A549 (cell line): ENCODE results near the gene C5AR1. TPM values are rescaled to one million over a fixed set of nuclear protein-coding genes. Genes with fewer than 3 reads are reported as not detected.
A peak's percentile ranks its signal among the peaks of the same experiment; 100 is the strongest.
"Not testable (repeated sequence)": the region's sequence is repeated elsewhere in the genome, so short reads cannot be mapped to it uniquely, and the experiment has no call there.

ENCODE experiments used
- ATAC-seq, 2 experiments: fragments of 200-7000 bp in 1 of 2; fragments of >200 bp in 1 of 2; cut with Nextera tagmentation in 1 of 2; cut with Tn5 transposase in 1 of 2; 3 replicates each; pipeline versions ENCODE4 v1.8.0 to v1.9.1; 2018 to 2020; ENCODE audit warnings: mild to moderate bottlenecking in 1 of 2, moderate library complexity in 1 of 2
- CTCF ChIA-PET: fragments of 300-600 bp; sonication (Branson Sonifier 250); formaldehyde crosslinking; extraction: SDS; loops from one replicate; lab custom pipeline; 2021; ENCODE audit warnings: antibody characterized with exemption, inconsistent platforms; lab: Yijun Ruan, JAX
- POLR2A ChIA-PET: fragments of 350-600 bp; formaldehyde crosslinking; extraction: SDS; loops from one replicate; lab custom pipeline; 2021; ENCODE audit warnings: antibody characterized with exemption, inconsistent platforms; lab: Yijun Ruan, JAX
- DNase-seq, 2 experiments: peaks; one replicate each; pipeline versions ENCODE4 v3.0.0 to v3.0.0-alpha.2; 2011 to 2016; ENCODE audit warnings: low read depth in 1 of 2, low spot score in 1 of 2
- FAIRE-seq: peaks from 2 replicates; lab custom pipeline; 2011; peaks lifted over from hg19 to GRCh38; lab: Jason Lieb, UNC
- H3K27ac ChIP-seq, 2 experiments: fragments of >200 bp; sonication (Bioruptor Twin); formaldehyde crosslinking; 3 replicates each; pipeline ENCODE4 v1.5.1; 2016 to 2017
- H3K4me1 ChIP-seq: fragments of >200 bp; sonication (Bioruptor Twin); formaldehyde crosslinking; 3 replicates; pipeline ENCODE4 v1.6.1; 2016
- H3K4me2 ChIP-seq: fragments of >200 bp; sonication (Bioruptor Twin); formaldehyde crosslinking; 3 replicates; pipeline ENCODE4 v1.6.1; 2016
- H3K4me3 ChIP-seq: fragments of >200 bp; sonication (Bioruptor Twin); formaldehyde crosslinking; 3 replicates; pipeline ENCODE4 v1.5.1; 2016
- H3K9me3 ChIP-seq: fragments of >200 bp; sonication (Bioruptor Twin); formaldehyde crosslinking; 3 replicates; pipeline ENCODE4 v1.6.1; 2016
- CHD2 ChIP-seq: fragments of 150-350 bp; IDR thresholded peaks from 2 replicates; pipeline ENCODE4 v1.6.1; 2014; ENCODE audit warnings: low read length; ENCODE audit not compliant: partially characterized antibody
- EHMT2 ChIP-seq: fragments of 200-600 bp; sonication (generic); IDR thresholded peaks from 2 replicates; pipeline ENCODE4 v1.6.1; 2016; ENCODE audit warnings: antibody characterized with exemption, low read depth, mild to moderate bottlenecking, moderate library complexity
- RAD21 ChIP-seq, 2 experiments: fragments of >200 bp in 1 of 2; sonication (Bioruptor Twin) in 1 of 2; formaldehyde crosslinking in 1 of 2; IDR thresholded peaks in 1 of 2; conservative IDR thresholded peaks in 1 of 2; 2 replicates in 1 of 2; 3 replicates in 1 of 2; pipeline ENCODE4 v1.6.1; 2012 to 2018; ENCODE audit warnings: inconsistent platforms in 1 of 2
- RFX5 ChIP-seq: fragments of 450-650 bp; IDR thresholded peaks from 2 replicates; pipeline ENCODE4 v1.7.1; 2014; ENCODE audit warnings: antibody characterized with exemption, mild to moderate bottlenecking, moderate library complexity
- WGBS: methylation state at CpG from one replicate; pipeline ENCODE4 v1.1.6; 2017; ENCODE audit errors: missing lambda C conversion rate; 5-methylcytosine and 5-hydroxymethylcytosine counted together
- polyA minus RNA-seq: library from RNA; depleted of rRNA, polyadenylated mRNA; stranded (reverse); fragments of >200 nt; gene quantifications from 2 replicates; pipeline ENCODE4 v1.2.3, GENCODE V29; 2011; rRNA and poly(A)+ RNA removed
- polyA plus RNA-seq, 4 experiments: library from polyadenylated mRNA; depleted of rRNA in 3 of 4; stranded (reverse); fragments of >200 nt; fragmentation: RNase III in 1 of 4; extraction: RNeasy Plus Mini Kit Qiagen cat#74134 plus additional on column Dnase treatment in 1 of 4; gene quantifications; 2 replicates in 3 of 4; 3 replicates in 1 of 4; pipeline ENCODE4 v1.2.3, GENCODE V29; 2011 to 2017
- TF ChIP-seq, protein P1 (sequence below): fragments of 150-350 bp; IDR thresholded peaks from 2 replicates; pipeline ENCODE4 v1.6.1; 2014; ENCODE audit warnings: low read depth, mild to moderate bottlenecking, low read length
- TF ChIP-seq, protein P2 (sequence below): fragments of 250-450 bp; sonication (Bioruptor Pico); IDR thresholded peaks from 2 replicates; pipeline ENCODE4 v1.5.0; 2021; ENCODE audit warnings: mild to moderate bottlenecking, moderate library complexity, borderline replicate concordance
- TF ChIP-seq, protein P3 (sequence below): fragments of 250-450 bp; sonication (Bioruptor Pico); IDR thresholded peaks from 2 replicates; pipeline ENCODE4 v1.5.0; 2020; ENCODE audit warnings: low read depth, mild to moderate bottlenecking, moderate library complexity
- TF ChIP-seq, protein P4 (sequence below): IDR thresholded peaks from 2 replicates; pipeline ENCODE4 v1.6.1; 2012

Gene C5AR1
- polyA plus RNA-seq (2011; rRNA removed) (3.4 and 3.5 TPM in 2 replicates), polyA plus RNA-seq (2017; fragmentation: RNase III; extraction: RNeasy Plus Mini Kit Qiagen cat#74134 plus additional on column Dnase treatment) (1.4 to 1.6 TPM (median 1.5 TPM) in 3 replicates), polyA minus RNA-seq (1.4 and 2.1 TPM in 2 replicates)
- 1.9 and 2.5 TPM in 2 replicates for polyA plus RNA-seq (2012; cell fraction: cytosol; rRNA removed)
- polyA plus RNA-seq (2012; cell fraction: nucleus; rRNA removed): 15.1 and 15.4 TPM in 2 replicates

DNA sequence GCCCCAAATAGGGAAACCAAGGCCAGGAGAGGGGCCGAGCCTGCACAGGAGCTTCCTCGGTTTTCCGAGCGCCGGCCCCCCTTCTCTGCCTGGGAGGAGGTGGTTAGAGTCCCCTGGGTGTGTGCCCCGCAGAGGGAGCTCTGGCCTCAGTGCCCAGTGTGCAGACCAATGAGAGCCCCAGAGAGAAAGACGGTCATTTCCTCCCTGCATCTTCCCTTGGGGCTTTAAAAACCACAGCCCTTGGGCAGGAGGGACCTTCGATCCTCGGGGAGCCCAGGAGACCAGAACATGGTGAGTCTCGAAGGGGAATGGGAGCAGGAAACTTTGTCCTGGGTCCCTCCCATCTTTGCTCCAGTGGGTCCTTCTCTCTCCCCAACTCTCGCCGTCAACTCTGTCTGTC lies at the start of gene C5AR1:
Gene C5AR1 (plus strand): TSS at position 254 of the 400 bp plus-strand sequence. CDS start 35 bp downstream, at position 289.
- 0 out of 5 replicates have a peak, but pooled peaks have one; percentile 9 to 12 for TF ChIP-seq RAD21 (conservative IDR thresholded peaks at IDR 0.05 in 1 of 2, IDR thresholded peaks at IDR 0.05 in 1 of 2)
- no peak for TF ChIP-seq RFX5
- no peak for TF ChIP-seq CHD2
- FAIRE-seq (no peak), ATAC-seq (peak; percentile 35 to 55), DNase-seq (no peak)
- 54% methylated on average over 12 of the region's 12 CpGs for WGBS
- Histone ChIP-seq H3K4me1 (peaks cover 51% of the 10 kb centered on the region), H3K4me2 (peak within 1 kb of the TSS; percentile 43), H3K27ac (peak within 1 kb of the TSS; percentile 74 to 85), H3K4me3 (no peak within 1 kb of the TSS), H3K9me3 (peaks cover 9% of the 10 kb centered on the region; the same call in 2 of the 3 replicates)
- POLR2A ChIA-PET: interaction anchor here (0.7 kb wide), 1 partner anchor 21 kb away, joined by 6 read pairs; no protein-coding TSS in a partner anchor
- CTCF ChIA-PET: interaction anchor here (0.7 to 7.9 kb wide), 11 partner anchors 9 to 397 kb away, joined by 3 to 128 read pairs (median 4); partner anchors contain the start of gene DHX34

DNA sequence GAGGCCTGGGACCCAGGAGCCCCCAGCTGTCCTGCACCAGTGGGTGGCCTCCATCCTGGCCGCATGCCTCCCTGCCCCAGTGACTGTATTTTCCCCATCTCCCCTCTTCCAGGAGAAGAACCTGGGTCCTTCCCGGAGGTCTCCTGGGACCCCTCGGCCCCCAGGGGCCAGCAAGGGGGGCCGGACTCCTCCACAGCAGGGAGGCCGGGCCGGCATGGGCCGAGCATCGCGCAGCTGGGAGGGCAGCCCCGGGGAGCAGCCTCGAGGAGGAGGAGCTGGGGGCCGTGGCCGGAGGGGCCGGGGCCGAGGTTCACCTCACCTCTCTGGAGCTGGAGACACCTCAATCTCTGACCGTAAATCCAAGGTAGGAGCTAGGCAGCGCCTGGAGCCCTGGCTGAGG lies 49.2 kb upstream of the C5AR1 start:
- DNase-seq (no peak), FAIRE-seq (no peak), ATAC-seq (no peak)
- no peak overlapping the region for H3K4me3 ChIP-seq
- H3K27ac ChIP-seq: no peak overlapping the region
- CTCF ChIA-PET: interaction anchor here (1.0 to 5.1 kb wide), 11 partner anchors 10 to 131 kb away, joined by 3 to 30 read pairs (median 4); partner anchors contain the start of gene DHX34
- TF ChIP-seq, protein P1, sequence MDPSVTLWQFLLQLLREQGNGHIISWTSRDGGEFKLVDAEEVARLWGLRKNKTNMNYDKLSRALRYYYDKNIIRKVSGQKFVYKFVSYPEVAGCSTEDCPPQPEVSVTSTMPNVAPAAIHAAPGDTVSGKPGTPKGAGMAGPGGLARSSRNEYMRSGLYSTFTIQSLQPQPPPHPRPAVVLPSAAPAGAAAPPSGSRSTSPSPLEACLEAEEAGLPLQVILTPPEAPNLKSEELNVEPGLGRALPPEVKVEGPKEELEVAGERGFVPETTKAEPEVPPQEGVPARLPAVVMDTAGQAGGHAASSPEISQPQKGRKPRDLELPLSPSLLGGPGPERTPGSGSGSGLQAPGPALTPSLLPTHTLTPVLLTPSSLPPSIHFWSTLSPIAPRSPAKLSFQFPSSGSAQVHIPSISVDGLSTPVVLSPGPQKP: no peak
- TF ChIP-seq, protein P2, sequence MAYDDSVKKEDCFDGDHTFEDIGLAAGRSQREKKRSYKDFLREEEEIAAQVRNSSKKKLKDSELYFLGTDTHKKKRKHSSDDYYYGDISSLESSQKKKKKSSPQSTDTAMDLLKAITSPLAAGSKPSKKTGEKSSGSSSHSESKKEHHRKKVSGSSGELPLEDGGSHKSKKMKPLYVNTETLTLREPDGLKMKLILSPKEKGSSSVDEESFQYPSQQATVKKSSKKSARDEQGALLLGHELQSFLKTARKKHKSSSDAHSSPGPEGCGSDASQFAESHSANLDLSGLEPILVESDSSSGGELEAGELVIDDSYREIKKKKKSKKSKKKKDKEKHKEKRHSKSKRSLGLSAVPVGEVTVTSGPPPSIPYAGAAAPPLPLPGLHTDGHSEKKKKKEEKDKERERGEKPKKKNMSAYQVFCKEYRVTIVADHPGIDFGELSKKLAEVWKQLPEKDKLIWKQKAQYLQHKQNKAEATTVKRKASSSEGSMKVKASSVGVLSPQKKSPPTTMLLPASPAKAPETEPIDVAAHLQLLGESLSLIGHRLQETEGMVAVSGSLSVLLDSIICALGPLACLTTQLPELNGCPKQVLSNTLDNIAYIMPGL: no peak
- TF ChIP-seq, protein P3, sequence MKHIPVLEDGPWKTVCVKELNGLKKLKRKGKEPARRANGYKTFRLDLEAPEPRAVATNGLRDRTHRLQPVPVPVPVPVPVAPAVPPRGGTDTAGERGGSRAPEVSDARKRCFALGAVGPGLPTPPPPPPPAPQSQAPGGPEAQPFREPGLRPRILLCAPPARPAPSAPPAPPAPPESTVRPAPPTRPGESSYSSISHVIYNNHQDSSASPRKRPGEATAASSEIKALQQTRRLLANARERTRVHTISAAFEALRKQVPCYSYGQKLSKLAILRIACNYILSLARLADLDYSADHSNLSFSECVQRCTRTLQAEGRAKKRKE: no peak
- TF ChIP-seq, protein P4, sequence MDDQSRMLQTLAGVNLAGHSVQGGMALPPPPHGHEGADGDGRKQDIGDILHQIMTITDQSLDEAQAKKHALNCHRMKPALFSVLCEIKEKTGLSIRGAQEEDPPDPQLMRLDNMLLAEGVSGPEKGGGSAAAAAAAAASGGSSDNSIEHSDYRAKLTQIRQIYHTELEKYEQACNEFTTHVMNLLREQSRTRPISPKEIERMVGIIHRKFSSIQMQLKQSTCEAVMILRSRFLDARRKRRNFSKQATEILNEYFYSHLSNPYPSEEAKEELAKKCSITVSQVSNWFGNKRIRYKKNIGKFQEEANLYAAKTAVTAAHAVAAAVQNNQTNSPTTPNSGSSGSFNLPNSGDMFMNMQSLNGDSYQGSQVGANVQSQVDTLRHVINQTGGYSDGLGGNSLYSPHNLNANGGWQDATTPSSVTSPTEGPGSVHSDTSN: no peak
- no peak for TF ChIP-seq EHMT2
- H3K9me3 ChIP-seq: no peaks in the 10 kb centered on the region
- no peak overlapping the region for H3K4me2 ChIP-seq
- 93% methylated on average over 17 of the region's 17 CpGs for WGBS
- H3K4me1 ChIP-seq: peaks cover 16% of the 10 kb centered on the region
- POLR2A ChIA-PET: interaction anchor here (2.3 kb wide), 1 partner anchor 14 kb away, joined by 17 read pairs; the partner anchor contains the start of gene INAFM1

DNA sequence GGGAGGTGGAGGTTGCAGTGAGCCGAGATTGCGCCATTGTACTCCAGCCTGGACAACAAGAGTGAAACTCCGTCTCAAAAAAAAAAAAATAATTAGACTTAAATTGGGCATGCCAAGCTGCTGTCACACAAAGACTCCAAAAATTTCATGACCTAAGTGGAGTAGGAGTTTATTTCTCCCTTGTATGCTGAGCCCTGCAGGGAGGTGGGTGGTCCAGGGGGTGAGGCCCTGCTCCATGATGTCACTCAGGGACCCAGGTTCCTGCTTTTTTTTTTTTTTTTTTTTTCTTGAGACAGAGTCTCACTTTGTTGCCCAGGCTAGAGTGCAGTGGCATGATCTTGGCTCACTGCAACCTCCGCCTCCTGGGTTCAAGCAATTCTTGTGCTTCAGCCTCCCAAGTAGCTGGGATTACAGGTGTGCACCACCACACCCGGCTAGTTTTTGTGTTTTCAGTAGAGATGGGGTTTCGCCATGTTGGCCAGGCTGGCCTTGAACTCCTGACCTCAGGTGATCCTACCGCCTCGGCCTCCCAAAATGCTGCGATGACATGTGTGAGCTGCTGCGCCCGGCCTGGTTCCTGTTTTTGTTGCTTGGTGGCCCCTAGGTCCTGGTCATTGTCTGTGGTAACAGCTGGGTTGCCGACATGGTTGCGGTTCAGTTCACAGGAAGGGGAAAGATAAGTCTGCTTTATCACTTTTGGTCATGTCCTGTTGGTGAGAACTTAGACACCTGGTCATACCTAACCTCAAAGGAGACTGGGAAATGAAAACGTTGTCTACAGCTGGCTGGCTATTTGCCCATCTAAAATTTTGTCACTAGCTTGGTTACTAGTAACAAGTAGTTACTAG lies 47.5 kb upstream of the C5AR1 start:
- not testable (repeated sequence) for H3K9me3 ChIP-seq, FAIRE-seq, ATAC-seq, H3K4me3 ChIP-seq, DNase-seq, H3K4me2 ChIP-seq, H3K27ac ChIP-seq
- WGBS: 90% methylated on average over 14 of the region's 14 CpGs
- ChIA-PET CTCF (interaction anchor here (0.6 to 5.1 kb wide), 12 partner anchors 8 to 557 kb away, joined by 3 to 30 read pairs (median 4); partner anchors contain the start of gene DHX34), POLR2A (interaction anchor here (0.6 to 2.3 kb wide), 3 partner anchors 9 to 14 kb away, joined by 3 to 17 read pairs (median 4); partner anchors contain the start of gene INAFM1)
- peaks cover 13% of the 10 kb centered on the region for H3K4me1 ChIP-seq
